Ovary (tissue), 3 donors: ENCODE measurements around the gene BEND7.

Experiments
- CTCF ChIP-seq, 3 donors: fragments of 450-650 bp in 2 of 3; fragments of 200-600 bp in 1 of 3; IDR thresholded peaks; one replicate each; pipeline versions ENCODE4 v1.5.1 to v1.8.0; 2016 to 2022; ENCODE audit warnings: antibody characterized with exemption in 3 of 3, mild to moderate bottlenecking in 1 of 3
- POLR2A ChIP-seq: fragments of 450-650 bp; IDR thresholded peaks from one replicate; pipeline ENCODE4 v1.6.1; 2017; ENCODE audit warnings: antibody characterized with exemption, mild to moderate bottlenecking, moderate library complexity
- donor health status: DM: no; HTN: no; CAD: no.

GRCh38 chr10:13422800-13423199 lies 106.0 kb downstream of the BEND7 start:
- TF ChIP-seq CTCF (IDR thresholded peaks at IDR 0.05) (no peak), POLR2A (no peak)
